GM18499 (cell line): ENCODE results near the gene MRPL47.

Experiments
- ATAC-seq: cut with Tn5 transposase; IDR thresholded peaks from one replicate; pipeline ENCODE4 v1.9.1; 2021; ENCODE audit warnings: moderate number of reproducible peaks; ENCODE audit not compliant: insufficient read depth, unreplicated experiment

Gene MRPL47

DNA sequence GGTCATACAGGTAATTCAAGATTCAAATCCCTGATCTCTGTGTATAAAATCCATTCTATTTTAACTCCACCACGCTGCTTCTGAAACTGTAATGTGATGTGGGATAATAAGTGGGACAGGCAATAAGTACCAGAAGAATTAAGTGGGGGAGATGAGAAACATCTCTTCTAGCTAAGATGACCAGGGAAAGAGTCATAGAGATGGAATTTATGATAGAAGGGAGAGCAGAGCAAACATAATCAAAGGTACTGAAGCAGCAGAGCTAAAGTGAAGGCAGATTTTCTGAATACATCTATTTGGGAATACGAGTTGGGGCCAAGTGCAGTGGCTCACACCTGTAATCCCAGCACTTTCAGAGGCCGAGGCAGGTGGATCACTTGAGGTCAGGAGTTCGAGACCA, 4.9 kb downstream of the MRPL47 start:
- ATAC-seq: no peak

DNA sequence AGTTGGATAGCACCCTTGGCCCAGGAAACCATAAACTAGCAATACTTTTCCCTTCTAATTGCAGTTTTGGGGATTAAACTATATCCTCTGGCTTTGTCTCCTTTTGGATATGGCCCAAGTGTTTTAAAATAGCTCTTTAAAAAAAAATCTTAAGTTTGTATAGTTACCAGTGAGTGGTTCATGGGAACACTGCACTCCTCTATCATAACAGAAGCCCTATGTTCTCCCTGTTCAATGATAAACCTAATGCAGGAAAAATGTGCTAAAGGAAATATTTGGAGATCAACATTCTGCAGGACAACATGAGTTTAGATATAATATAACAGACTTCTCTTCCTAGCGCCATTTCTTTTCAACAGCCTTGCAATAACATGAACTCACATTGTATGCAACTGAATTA, 13.1 kb downstream of the MRPL47 start:
- no peak for ATAC-seq

DNA sequence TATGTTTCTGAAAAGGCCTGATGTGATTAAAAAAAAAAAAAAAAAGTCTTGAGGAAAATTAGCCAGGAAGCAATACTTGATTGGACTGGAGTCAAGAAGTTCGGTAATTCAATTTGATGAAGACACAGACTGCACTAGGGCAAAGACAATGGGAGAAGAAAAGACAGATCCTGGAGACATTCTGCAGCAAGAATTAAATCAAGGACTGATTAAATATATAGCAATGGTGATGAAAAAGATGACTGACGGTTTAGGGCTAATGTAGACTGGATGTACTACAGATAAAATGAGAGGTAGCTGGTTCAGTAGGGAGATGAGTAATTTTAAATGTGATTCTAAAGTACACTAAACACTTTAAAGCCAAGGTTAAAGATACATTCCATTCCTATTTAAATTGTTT, 13.8 kb downstream of the MRPL47 start:
- no peak for ATAC-seq

DNA sequence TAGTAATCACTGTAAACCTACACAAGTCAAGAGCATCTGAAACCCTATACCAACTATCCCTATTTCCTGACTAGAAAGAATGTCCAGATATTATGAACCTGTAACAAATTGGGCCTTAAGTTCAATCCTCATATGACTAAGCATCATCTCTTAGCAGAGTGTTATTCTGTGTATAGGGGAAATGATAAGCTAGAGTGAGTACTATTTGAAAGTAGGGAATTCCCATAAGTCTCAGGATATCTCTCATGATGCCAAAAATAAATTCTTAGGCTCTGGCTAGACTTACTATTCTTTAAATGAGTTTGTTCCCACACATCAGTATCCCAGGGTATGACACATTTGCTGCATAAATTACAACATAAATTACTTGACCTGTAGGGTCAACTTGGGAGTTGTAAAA, 15.3 kb downstream of the MRPL47 start:
- no peak for ATAC-seq

DNA sequence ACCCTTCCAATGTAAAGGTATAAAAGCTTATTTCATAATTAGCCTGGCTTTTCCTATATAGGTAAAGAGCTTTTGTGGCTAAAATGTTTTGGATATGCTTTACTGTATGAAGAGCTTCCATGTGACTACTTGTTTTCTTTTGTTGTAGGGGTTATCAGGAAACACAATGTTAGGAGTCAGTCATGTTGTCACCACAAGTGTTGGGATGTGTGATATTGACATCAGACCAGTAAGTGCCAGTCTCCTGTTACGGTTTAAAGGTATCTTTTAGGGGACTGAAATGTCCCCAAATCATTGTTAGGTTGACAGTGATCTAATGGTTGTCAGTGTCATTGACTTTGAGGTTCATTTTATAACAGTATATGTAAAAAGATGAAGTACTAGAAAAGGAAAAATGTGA, 23.4 kb downstream of the MRPL47 start:
- ATAC-seq: no peak

DNA sequence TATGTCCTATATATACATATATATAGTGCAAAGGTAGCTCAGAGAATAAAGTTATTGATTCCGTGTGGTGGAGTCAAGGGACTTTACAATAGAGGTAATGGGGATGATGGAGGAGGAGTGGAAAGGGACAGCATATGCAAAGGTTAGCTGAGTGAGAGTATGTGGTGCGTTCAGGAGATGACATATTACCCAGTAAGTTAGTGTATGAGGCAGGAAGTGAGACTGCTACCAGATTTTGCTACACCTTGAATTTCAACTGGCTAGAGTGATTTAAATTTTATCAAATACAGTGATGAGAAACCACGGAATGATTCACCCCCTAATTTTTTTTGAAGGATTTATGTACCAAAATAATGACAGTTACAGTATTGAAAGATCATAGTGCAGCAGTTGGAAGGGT, 38.9 kb downstream of the MRPL47 start:
- no peak for ATAC-seq

DNA sequence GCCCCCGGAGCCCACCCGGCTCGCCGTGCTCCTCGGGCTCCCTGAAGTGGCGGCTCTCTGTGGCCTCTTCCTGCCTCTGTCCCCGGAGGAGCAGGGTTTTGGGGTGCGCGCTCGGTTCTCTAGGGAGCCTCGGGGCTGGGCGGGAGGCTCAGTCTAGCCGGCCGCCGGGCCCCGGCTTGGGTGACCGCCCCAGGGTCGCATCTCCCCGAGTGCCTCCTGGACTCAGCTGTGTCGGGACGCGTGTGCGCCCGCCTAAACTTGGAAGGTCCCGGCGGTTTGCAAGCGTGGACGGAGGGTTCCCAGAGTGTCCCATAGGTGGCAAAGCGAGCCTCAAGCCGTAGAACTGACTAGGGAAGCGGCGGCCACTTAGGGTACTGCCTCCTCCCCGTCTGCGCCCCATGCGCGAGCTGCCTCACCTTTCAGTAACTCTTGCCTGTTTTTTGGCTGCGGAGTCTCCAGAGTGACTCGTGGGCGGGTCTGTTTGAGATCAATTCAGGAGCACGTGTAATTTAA, 41.1 kb downstream of the MRPL47 start:
- peak; percentile 30 for ATAC-seq

DNA sequence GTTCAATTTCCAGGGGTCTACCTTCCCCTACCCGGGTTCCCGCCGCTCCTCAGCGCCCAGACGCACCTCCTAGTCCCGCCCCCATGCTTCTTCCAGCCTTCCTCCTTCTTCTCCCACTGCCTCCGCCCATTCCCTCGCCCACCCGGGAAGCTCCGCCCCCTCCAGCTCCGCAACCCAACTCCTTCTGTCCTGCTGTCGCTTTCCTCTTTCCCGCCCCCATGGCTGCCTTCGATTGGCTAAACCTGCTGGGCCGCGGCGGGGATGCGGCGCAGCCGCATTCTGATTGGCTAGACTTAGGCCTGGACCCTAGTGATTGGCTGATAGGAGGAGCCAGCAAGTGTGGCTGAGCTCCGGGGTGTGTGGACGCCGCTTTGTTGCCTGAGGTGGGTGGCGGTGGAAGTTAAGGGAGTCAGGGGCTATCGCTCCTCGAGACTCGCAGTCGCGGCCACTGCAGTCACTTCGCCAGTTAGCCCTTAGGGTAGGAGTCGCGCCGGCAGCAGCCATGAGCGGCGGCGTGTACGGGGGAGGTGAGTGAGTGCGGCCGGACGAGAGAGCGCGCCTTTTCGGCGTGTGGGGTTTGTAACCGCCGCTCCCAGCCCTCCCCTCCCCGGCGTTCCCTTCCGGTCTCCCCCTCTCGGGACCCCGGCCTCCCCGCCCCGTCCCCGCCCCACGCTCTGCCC, 41.7 kb downstream of the MRPL47 start, which contains the start of gene ACTL6A:
TSS of gene ACTL6A (plus strand) at position 336 of the 680 bp plus-strand sequence. CDS start at position 503, 167 bp downstream.
- peak; percentile 90 for ATAC-seq

DNA sequence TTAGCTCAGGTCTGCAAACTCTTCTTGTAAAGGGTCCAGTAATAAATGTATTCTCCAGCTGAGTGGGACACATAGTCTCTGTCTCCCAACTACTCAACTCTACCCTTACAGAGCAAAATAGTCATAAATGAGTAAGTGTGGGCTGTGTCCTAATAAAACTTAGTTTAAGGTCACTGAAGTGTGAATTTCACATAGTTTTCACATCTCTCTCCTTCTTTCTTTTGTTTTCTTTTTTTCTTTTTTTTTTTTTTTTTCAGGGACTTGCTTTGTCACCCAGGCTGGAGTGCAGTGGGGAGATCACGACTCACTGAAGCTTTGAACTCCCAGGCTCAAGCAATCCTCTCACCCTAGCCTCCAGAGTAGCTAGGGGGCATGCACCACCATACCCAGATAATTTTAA, 43.6 kb downstream of the MRPL47 start:
- ATAC-seq: no peak

DNA sequence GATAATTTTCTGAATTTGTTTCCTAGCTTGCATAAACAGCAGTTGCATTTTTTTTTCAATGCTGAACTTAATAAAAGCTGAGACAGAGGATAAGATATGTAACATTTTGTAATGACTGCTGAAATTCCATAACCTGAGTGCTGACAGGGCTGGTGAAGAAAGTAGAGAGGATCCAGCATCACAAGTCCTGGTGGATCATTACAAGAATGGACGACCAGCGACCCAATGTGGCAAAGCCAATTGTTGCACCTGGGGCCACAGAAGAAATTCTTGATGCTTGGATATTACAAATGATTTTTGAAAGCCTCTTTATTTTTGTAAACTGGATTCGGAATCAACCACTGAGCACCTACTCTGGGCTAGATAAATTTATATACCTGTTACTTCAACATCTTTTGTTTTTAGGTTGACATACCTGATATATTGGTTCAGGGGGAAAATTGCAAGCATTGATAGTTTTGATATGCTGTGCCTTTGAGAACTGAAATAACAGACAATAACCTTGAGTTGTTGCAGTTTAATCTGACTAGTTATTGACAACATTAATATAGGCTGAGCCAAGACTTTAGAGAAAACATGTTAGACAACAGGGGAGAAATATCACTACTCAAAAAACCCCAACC, 45.6 kb downstream of the MRPL47 start:
- ATAC-seq: no peak

DNA sequence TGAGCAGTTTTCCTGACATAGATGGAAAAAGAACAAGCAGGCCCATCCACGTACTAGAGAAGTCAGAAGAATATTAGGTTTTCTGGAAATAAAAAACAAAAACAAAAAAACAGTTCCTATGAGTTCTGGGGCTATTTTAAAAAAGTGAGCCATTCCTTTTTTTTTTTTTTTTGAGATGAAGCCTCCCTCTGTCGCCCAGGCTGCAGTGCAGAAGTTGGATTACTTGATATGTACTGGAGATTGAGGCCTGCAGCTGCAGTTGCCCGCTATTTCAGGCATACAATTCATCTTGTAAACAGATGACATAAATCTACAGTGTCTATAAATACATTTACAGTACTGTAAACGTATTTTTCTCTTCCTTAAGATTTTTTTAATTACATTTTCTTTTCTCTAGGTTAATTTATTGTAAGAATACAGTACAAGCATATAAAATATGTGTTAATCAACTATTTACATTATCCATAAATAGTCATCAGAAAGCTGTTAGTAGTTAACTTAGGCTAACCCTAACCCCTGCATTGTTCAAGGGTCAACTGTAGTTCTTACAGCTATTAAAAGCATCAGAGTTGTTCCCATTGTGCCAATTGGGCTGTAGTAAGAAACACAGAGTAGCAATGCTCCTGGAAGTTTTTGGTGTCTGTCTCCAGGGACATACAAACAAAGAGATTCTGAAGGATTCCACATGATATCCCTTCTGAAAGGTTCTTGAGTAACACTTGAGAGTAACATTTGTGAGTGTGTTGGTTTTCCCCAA, 52.9 kb downstream of the MRPL47 start:
- ATAC-seq: no peak

DNA sequence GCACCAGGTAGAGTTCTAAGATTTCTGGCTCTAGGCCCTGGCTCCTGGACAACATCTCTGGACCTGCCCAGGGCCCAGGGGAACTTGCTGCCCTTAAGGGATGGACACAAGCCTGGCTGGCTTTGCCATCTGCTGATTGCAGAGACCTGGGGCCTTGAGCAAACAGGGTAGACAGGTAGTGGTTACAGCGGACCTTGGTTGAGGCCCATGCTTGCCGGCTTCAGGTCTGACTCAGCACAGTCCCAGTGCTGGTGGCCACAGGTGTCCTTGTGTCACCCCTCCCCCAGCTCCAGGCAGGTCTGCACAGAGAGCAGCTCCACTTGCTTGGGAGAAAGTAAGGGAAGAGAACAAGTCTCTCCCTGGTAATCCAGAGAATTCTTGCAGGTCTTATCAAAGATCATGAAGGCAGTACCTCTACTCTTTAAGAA, 57.6 kb downstream of the MRPL47 start:
- ATAC-seq: no peak

DNA sequence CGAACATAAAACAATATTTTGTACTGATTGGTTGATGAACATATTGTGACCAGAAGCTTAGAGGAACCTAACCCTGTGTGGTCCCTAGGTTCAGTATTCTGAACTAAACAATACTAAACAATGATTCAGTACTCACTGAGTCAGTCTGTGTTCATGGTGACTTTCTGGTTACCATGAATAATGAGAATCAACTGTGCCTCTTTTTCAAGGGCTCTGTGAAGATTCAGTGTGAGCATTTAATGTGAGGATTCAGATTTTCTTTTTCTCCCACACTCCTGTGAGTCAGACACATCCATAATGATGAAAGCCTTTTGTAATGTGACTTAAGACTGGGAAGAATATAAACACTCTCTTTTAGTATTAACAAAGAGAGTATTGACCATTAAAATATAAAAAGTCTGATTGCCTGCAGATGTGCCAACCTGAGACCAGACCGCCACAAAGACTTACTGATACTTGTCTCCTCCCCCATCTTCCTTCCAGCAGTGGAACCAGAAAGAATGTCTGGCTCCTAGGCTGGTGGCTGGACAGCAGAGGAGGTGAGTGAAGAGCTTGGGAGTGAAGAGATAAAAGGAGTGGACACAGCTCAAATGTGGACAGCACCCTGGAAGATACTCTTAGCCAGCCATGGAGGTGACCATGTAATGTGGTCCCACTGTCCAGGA, 59.3 kb downstream of the MRPL47 start:
- no peak for ATAC-seq

DNA sequence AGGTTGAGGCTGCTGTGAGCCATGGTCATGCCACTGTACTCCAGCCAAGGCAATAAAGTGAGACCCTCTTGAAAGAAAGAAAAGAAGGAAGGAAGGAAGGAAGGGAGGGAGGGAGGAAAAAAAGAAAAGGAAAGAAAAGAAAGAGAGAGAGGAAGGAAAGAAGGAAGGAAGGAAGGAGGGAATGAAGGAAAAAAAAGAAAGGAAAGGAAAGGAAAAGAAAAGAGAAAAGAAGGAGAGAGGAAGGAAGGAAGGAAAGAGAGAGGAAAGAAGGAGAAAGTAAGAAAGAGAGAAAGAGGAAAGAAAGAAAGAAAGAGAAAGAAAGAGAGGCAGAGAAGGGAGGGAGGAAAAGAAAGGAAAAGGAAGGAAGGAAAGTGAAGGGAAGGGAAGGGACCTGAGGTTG, 62.1 kb downstream of the MRPL47 start:
- ATAC-seq: no peak

DNA sequence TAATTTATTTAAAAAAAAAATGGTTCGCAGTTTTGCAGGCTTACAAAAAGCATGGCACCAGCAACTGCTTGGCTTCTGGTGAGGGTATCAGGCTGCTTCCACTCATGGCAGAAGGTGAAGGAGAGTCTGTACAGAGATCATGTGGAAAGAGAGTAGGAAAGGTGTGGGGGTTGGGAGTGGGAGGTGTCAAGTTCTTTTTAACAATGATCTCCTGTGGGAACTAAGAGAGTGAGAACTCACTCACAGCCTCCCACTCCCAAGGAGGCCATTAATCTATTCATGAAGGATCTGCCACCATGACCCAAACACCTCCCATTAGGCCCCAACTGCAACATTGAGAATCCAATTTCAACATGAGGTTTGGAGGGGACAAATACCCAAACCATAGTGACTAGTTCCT, 62.8 kb downstream of the MRPL47 start:
- no peak for ATAC-seq

DNA sequence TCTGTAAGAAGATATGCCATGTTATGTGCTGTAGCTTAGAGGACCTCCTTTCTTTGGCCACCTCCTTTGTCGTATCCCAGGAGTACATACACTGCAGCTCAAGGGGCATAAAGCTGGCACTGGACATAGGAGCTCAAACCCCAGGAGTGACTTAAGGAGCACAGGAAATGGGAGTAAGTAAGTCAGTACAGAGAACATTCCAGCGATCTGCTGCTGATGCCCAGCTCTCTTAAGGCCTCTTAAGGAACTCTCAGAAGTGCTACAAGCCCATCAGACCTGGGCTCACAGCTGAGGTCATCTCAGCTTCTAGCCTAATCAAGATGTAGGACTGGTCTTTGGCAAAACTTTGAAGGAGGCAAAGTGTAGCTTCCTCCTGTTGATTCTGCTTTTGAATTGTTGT, 63.3 kb downstream of the MRPL47 start:
- ATAC-seq: no peak
